DND-41 (cell line): ENCODE measurements around the gene DENND1A.

ENCODE experiments used
- ATAC-seq: fragments of 200-7000 bp; cut with Tn5 transposase; 3 replicates; pipeline ENCODE4 v1.9.1; 2021; ENCODE audit warnings: low read depth; ENCODE audit not compliant: insufficient read depth
- DNase-seq: peaks from one replicate; pipeline ENCODE4 v3.0.0-alpha.2; 2020
- H2AFZ ChIP-seq: 2 replicates; pipeline ENCODE4 v1.6.0; 2012; ENCODE audit warnings: low read depth, low read length
- H3K27ac ChIP-seq: 2 replicates; pipeline ENCODE4 v1.5.1; 2012; ENCODE audit warnings: low read length, inconsistent platforms
- H3K27me3 ChIP-seq: fragments of 200-600 bp; sonication (generic); 2 replicates; pipeline ENCODE4 v1.6.0; 2012; ENCODE audit warnings: low read length, mild to moderate bottlenecking, inconsistent platforms; ENCODE audit not compliant: insufficient read depth, poor library complexity
- H3K36me3 ChIP-seq: 2 replicates; pipeline ENCODE4 v1.5.1; 2012; ENCODE audit warnings: low read length, inconsistent platforms; ENCODE audit not compliant: insufficient read depth
- H3K4me1 ChIP-seq: 2 replicates; pipeline ENCODE4 v1.5.1; 2012; ENCODE audit warnings: mild to moderate bottlenecking, low read length; ENCODE audit not compliant: insufficient read depth
- H3K4me2 ChIP-seq: 2 replicates; pipeline ENCODE4 v1.6.0; 2012; ENCODE audit warnings: mild to moderate bottlenecking, moderate library complexity, low read length, inconsistent platforms; ENCODE audit not compliant: insufficient read depth
- H3K4me3 ChIP-seq, 2 experiments: fragments of 200-600 bp in 1 of 2; shearing (Covaris generic) in 1 of 2; 2 replicates each; pipeline ENCODE4 v1.5.1; 2012 to 2016; ENCODE audit warnings: inconsistent platforms in 2 of 2, low read length in 2 of 2, mild to moderate bottlenecking in 2 of 2, low read depth in 1 of 2, moderate library complexity in 1 of 2
- H3K79me2 ChIP-seq: 2 replicates; pipeline ENCODE4 v1.6.0; 2012; ENCODE audit warnings: low read length, inconsistent platforms; ENCODE audit not compliant: insufficient read depth
- H3K9ac ChIP-seq: 2 replicates; pipeline ENCODE4 v1.6.0; 2012; ENCODE audit warnings: low read depth, mild to moderate bottlenecking, inconsistent platforms, low read length, moderate library complexity
- H3K9me3 ChIP-seq: 2 replicates; pipeline ENCODE4 v1.5.1; 2012; ENCODE audit warnings: low read length, moderate library complexity, mild to moderate bottlenecking, inconsistent platforms; ENCODE audit not compliant: insufficient read depth, severe bottlenecking
- H4K20me1 ChIP-seq: 2 replicates; pipeline ENCODE4 v1.6.0; 2012; ENCODE audit warnings: low read length; ENCODE audit not compliant: insufficient read depth
- EZH2 ChIP-seq: IDR thresholded peaks from 3 replicates; pipeline ENCODE4 v1.6.1; 2012; ENCODE audit warnings: borderline replicate concordance, low read depth, mild to moderate bottlenecking, moderate library complexity, low read length, inconsistent platforms; ENCODE audit not compliant: severe bottlenecking
- TF ChIP-seq, protein P1 (sequence below): IDR thresholded peaks from 2 replicates; pipeline ENCODE4 v1.5.1; 2012; ENCODE audit warnings: borderline replicate concordance, low read length, moderate library complexity, mild to moderate bottlenecking; ENCODE audit not compliant: poor library complexity, severe bottlenecking; ENCODE audit errors: extremely low read depth

The DENND1A gene

GRCh38 chr9:123975871-123976270 lies 45.9 kb upstream of the DENND1A start:
- Histone ChIP-seq H3K4me3 (no peak overlapping the region), H3K79me2 (no peaks in the 10 kb centered on the region), H3K27me3 (no peaks in the 10 kb centered on the region), H3K4me2 (no peak overlapping the region), H3K9me3 (peaks cover 9% of the 10 kb centered on the region), H2AFZ (no peak overlapping the region), H4K20me1 (no peaks in the 10 kb centered on the region), H3K36me3 (no peaks in the 10 kb centered on the region), H3K4me1 (no peaks in the 10 kb centered on the region), H3K9ac (no peak overlapping the region), H3K27ac (no peak overlapping the region)
- no peak for TF ChIP-seq EZH2
- TF ChIP-seq, protein P1, sequence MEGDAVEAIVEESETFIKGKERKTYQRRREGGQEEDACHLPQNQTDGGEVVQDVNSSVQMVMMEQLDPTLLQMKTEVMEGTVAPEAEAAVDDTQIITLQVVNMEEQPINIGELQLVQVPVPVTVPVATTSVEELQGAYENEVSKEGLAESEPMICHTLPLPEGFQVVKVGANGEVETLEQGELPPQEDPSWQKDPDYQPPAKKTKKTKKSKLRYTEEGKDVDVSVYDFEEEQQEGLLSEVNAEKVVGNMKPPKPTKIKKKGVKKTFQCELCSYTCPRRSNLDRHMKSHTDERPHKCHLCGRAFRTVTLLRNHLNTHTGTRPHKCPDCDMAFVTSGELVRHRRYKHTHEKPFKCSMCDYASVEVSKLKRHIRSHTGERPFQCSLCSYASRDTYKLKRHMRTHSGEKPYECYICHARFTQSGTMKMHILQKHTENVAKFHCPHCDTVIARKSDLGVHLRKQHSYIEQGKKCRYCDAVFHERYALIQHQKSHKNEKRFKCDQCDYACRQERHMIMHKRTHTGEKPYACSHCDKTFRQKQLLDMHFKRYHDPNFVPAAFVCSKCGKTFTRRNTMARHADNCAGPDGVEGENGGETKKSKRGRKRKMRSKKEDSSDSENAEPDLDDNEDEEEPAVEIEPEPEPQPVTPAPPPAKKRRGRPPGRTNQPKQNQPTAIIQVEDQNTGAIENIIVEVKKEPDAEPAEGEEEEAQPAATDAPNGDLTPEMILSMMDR, result no peak
- ATAC-seq (no peak), DNase-seq (no peak)

DNA sequence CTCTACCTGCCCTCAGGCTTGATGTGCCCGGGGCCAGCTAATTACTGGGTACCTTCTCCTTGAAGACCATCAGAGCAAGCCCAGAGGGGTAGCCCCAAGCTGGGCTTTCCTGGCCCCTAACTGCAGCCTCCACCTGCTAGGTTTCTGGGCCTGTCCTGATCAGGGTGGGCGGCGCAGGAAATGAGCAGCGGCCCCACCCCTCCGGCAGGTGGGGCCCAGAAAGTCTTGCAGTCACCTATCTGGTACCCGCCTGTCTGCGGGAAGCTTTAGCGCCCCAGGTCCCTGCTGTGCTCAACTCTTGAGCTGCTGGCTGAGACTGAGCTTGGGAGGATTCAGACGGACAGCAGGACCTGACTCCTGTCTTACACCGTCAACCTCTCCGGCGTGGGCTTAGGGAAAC lies 44.5 kb upstream of the DENND1A start:
- H3K4me1 ChIP-seq, result no peaks in the 10 kb centered on the region
- H3K9ac ChIP-seq, result no peak overlapping the region
- TF ChIP-seq, protein P1, result no peak
- TF ChIP-seq EZH2, result no peak
- no peaks in the 10 kb centered on the region for H4K20me1 ChIP-seq
- H3K36me3 ChIP-seq, result no peaks in the 10 kb centered on the region
- H3K27me3 ChIP-seq, result no peaks in the 10 kb centered on the region
- H3K79me2 ChIP-seq, result no peaks in the 10 kb centered on the region
- no peak for DNase-seq
- ATAC-seq, result no peak
- no peak overlapping the region for H2AFZ ChIP-seq
- H3K27ac ChIP-seq, result no peak overlapping the region
- H3K4me2 ChIP-seq, result no peak overlapping the region
- no peak overlapping the region for H3K4me3 ChIP-seq
- peaks cover 9% of the 10 kb centered on the region for H3K9me3 ChIP-seq

DNA sequence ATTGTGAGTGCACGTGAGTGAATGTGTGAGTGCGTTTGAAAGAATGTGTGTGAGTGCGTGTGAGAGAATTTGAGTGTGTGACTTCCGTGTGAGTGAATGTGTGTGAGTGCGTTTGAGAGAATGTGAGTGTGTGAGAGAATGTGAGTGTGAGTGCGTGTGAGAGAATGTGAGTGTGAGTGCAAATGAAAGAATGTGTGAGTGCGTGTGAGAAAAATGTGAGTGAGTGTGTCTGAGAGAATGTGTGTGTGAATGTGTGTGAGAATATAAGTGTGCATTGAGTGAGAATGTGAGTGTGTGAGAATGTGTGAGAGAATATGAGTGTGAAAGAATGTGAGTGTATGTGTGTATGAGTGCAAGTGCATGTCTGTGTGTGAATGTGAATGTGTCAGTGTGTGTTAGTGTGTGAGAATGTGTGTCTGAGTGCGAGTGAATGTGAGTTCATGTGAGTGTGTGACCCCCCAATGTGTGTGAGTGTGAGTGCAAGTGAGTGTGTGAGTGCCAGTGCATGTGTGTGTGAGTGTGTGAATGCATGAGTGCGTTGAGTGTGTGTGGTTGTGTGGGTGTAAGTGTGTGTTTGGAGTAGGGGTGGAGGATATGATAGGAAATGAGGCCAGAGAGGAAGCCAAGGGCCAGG lies 43.8 kb upstream of the DENND1A start:
- peaks cover 9% of the 10 kb centered on the region for H3K9me3 ChIP-seq
- H3K4me3 ChIP-seq, result no peak overlapping the region
- H3K36me3 ChIP-seq, result no peaks in the 10 kb centered on the region
- ATAC-seq, result no peak
- H3K4me1 ChIP-seq, result no peaks in the 10 kb centered on the region
- H3K27me3 ChIP-seq, result no peaks in the 10 kb centered on the region
- no peak overlapping the region for H3K9ac ChIP-seq
- DNase-seq, result no peak
- no peaks in the 10 kb centered on the region for H3K79me2 ChIP-seq
- H3K4me2 ChIP-seq, result no peak overlapping the region
- no peak for TF ChIP-seq EZH2
- TF ChIP-seq, protein P1, result no peak
- H4K20me1 ChIP-seq, result no peaks in the 10 kb centered on the region
- H2AFZ ChIP-seq, result no peak overlapping the region
- H3K27ac ChIP-seq, result no peak overlapping the region
